Measurements from ENCODE around the gene ANO7. TPM values are rescaled to one million over a fixed set of nuclear protein-coding genes. Genes with fewer than 3 reads are reported as not detected.

The ANO7 gene
- polyA plus RNA-seq, 1 of the 3 experiments (the other 2 are of a cell fraction): 0.81 TPM

GRCh38 chr2:241241669-241242068 is 53.2 kb downstream of the ANO7 start:
- Histone ChIP-seq H3K27me3 (ENCODE audit: insufficient read depth) (no peaks in the 10 kb centered on the region), H3K4me2 (no peak overlapping the region), H3K9me2 (no peaks in the 10 kb centered on the region), H3F3A (replicated peaks; ENCODE audit: insufficient read depth) (no peaks in the 10 kb centered on the region), H4K20me1 (ENCODE audit: insufficient read depth) (peaks cover 43% of the 10 kb centered on the region), H3K36me3 (replicated peaks in 1 of 2; ENCODE audit: control insufficient read depth in 1 of 2, insufficient read depth in 2 of 2, low read length in 1 of 2) (peaks cover 94 to 98% of the 10 kb centered on the region in 2 experiments), H3K27ac (ENCODE audit: low read depth in 2 of 2, low read length in 1 of 2) (no peak overlapping the region), H3K4me1 (ENCODE audit: control insufficient read depth in 1 of 2, insufficient read depth in 2 of 2, low read depth in 1 of 2, low read length in 1 of 2) (no peaks in the 10 kb centered on the region), H3K9ac (no peak overlapping the region), H3K79me2 (ENCODE audit: insufficient read depth) (peaks cover 48% of the 10 kb centered on the region), H3K4me3 (ENCODE audit: low read depth in 2 of 2, low read length in 1 of 2) (no peak overlapping the region), H2AFZ (ENCODE audit: low read depth) (no peak overlapping the region), H3K9me3 (no peaks in the 10 kb centered on the region)
- ChIA-PET CTCF (interaction anchor here (2.0 kb wide), 1 partner anchor 16 kb away, joined by 7 read pairs; no protein-coding TSS in a partner anchor), POLR2A (no interaction called here)
- DNase-seq: no peak
- TF ChIP-seq FOSL2 (IDR thresholded peaks at IDR 0.05; ENCODE audit: borderline replicate concordance, low read depth) (no peak), PBX3 (IDR thresholded peaks at IDR 0.05) (no peak), TAF1 (IDR thresholded peaks at IDR 0.05; ENCODE audit: borderline replicate concordance, low read depth, low read length) (no peak), GABPA (IDR thresholded peaks at IDR 0.05; ENCODE audit: low read depth) (no peak), GATA2 (CRISPR knock-in tag; IDR thresholded peaks at IDR 0.05) (no peak), ELF1 (IDR thresholded peaks at IDR 0.05) (no peak), RCOR1 (IDR thresholded peaks at IDR 0.05; ENCODE audit: low read length) (no peak), ZBTB33 (IDR thresholded peaks at IDR 0.05; ENCODE audit: borderline replicate concordance, low read depth) (no peak), IRF3 (IDR thresholded peaks at IDR 0.05; ENCODE audit: low read depth, low read length) (no peak), USF1 (IDR thresholded peaks at IDR 0.05; ENCODE audit: borderline replicate concordance, low read depth) (no peak), POLR2AphosphoS5 (IDR thresholded peaks at IDR 0.05; ENCODE audit: low read depth, low read length) (no peak), MAX (IDR thresholded peaks at IDR 0.05; ENCODE audit: low read depth) (no peak), EP300 (IDR thresholded peaks at IDR 0.05; ENCODE audit: borderline replicate concordance in 1 of 2, low read depth in 1 of 2, low read length in 1 of 2) (no peak), MXI1 (IDR thresholded peaks at IDR 0.05; ENCODE audit: low read depth, low read length) (no peak), JUND (IDR thresholded peaks at IDR 0.05) (no peak)
- 95% methylated on average over 4 of the region's 4 CpGs for WGBS (ENCODE audit: low lambda C conversion rate)

Measured in SK-N-SH (cell line).